PC-3 (cell line): ENCODE results near the gene CLOCK. TPM values are rescaled to one million over a fixed set of nuclear protein-coding genes. Genes with fewer than 3 reads are reported as not detected.

Experiments used
- ATAC-seq: fragments of 200-7000 bp; cut with Tn5 transposase; 2 replicates; pipeline ENCODE4 v1.9.1; 2020; ENCODE audit warnings: mild to moderate bottlenecking, moderate library complexity
- BruUV-seq: library from RNA; stranded (reverse); fragments of 400-500 nt; replicated peaks from 2 replicates; lab custom pipeline; 2021; lab: Mats Ljungman, UMichigan
- CTCF ChIA-PET: fragments of 300-600 bp; sonication (Branson Sonifier 250); formaldehyde crosslinking; loops from one replicate; lab custom pipeline; 2022; ENCODE audit warnings: antibody characterized with exemption; lab: Charles Lee
- POLR2A ChIA-PET: fragments of 300-600 bp; sonication (Branson Sonifier 250); formaldehyde crosslinking; loops from one replicate; lab custom pipeline; 2022; ENCODE audit warnings: antibody characterized with exemption; ENCODE audit not compliant: unreplicated experiment; lab: Charles Lee
- DNase-seq: peaks from one replicate; pipeline ENCODE4 v3.0.0-alpha.2; 2015
- H2AFZ ChIP-seq: fragments of 300-600 bp; sonication (generic); 2 replicates; pipeline ENCODE4 v1.6.0; 2016; ENCODE audit warnings: antibody characterized with exemption, low read length
- H3F3A ChIP-seq: fragments of 300-600 bp; sonication (generic); one replicate; pipeline ENCODE4 v1.6.0; 2017; ENCODE audit warnings: antibody characterized with exemption, low read length, control low read depth, mild to moderate bottlenecking; ENCODE audit not compliant: unreplicated experiment
- H3K27ac ChIP-seq: fragments of 300-600 bp; sonication (generic); 2 replicates; pipeline ENCODE4 v1.5.1; 2016; ENCODE audit warnings: mild to moderate bottlenecking, low read length
- H3K27me3 ChIP-seq: fragments of 300-600 bp; sonication (generic); 2 replicates; pipeline ENCODE4 v1.6.1; 2016; ENCODE audit warnings: low read length, mixed read lengths
- H3K36me3 ChIP-seq: fragments of 300-600 bp; sonication (generic); 2 replicates; pipeline ENCODE4 v1.6.1; 2016; ENCODE audit warnings: low read depth, mixed run types, low read length, mixed read lengths
- H3K4me1 ChIP-seq: fragments of 300-600 bp; sonication (generic); 2 replicates; pipeline ENCODE4 v1.5.1; 2016; ENCODE audit warnings: low read length; ENCODE audit not compliant: insufficient read depth
- H3K4me2 ChIP-seq: fragments of 300-600 bp; sonication (generic); 2 replicates; pipeline ENCODE4 v1.6.0; 2016; ENCODE audit warnings: low read length
- H3K4me3 ChIP-seq: fragments of 300-600 bp; sonication (generic); 2 replicates; pipeline ENCODE4 v1.5.1; 2016; ENCODE audit warnings: mild to moderate bottlenecking, low read length, mixed read lengths
- H3K79me2 ChIP-seq: fragments of 300-600 bp; sonication (generic); 2 replicates; pipeline ENCODE4 v1.6.1; 2017; ENCODE audit warnings: low read length, mixed read lengths
- H3K9ac ChIP-seq: fragments of 300-600 bp; sonication (generic); 2 replicates; pipeline ENCODE4 v1.6.0; 2016; ENCODE audit warnings: mild to moderate bottlenecking, low read length
- H3K9me2 ChIP-seq: fragments of 300-600 bp; sonication (generic); replicated peaks from 2 replicates; pipeline ENCODE4 v1.6.1; 2016; ENCODE audit warnings: mixed run types, low read length, mixed read lengths
- H3K9me3 ChIP-seq: fragments of 300-600 bp; sonication (generic); 2 replicates; pipeline ENCODE4 v1.6.1; 2016; ENCODE audit warnings: low read length, mixed read lengths
- H4K20me1 ChIP-seq: fragments of 300-600 bp; sonication (generic); 2 replicates; pipeline ENCODE4 v1.6.1; 2016; ENCODE audit warnings: low read length, mixed read lengths
- EZH2 ChIP-seq: fragments of 300-600 bp; sonication (generic); IDR thresholded peaks from one replicate; pipeline ENCODE4 v1.6.1; 2017; ENCODE audit warnings: antibody characterized with exemption, mild to moderate bottlenecking, low read length; ENCODE audit not compliant: unreplicated experiment
- EZH2phosphoT487 ChIP-seq: fragments of 300-600 bp; sonication (generic); IDR thresholded peaks from 2 replicates; pipeline ENCODE4 v1.6.1; 2018; ENCODE audit warnings: mild to moderate bottlenecking, antibody characterized with exemption, low read length, borderline replicate concordance
- intact Hi-C: fragments of 100-400 bp; cut with micrococcal nuclease; formaldehyde crosslinking; loops from 2 replicates; pipeline ENCODE4 v1.9.0; 2023
- total RNA-seq: library from RNA; depleted of rRNA; stranded (reverse); fragments of >200 nt; gene quantifications from 2 replicates; pipeline ENCODE4 v1.2.3, GENCODE V29; 2014
- TF ChIP-seq, protein P1 (sequence below): fragments of 300-600 bp; sonication (generic); conservative IDR thresholded peaks from 2 replicates; pipeline ENCODE4 v1.5.1; 2017; ENCODE audit warnings: antibody characterized with exemption, low read depth, mild to moderate bottlenecking, low read length

The CLOCK gene
- total RNA-seq, 1 experiment from 2014 or later, result 39.7 TPM

DNA sequence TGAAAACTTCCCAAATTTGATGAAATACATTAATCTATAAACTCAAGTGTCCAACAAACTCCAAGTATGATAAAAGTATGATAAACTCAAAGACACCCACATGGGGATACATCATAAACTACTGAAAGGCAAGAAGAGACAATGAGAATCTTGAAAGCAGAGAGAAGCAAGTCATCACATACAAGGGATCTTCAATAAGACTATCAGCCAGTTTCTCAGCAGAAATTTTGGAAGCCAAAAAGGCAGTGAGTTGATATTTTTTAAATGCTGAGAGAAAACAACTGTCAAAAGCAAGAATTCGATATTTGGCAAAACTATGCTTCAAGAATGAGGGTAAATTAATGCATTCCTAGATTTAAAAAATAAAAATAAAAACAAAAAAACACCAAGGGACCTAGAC, 28.8 kb upstream of the CLOCK start:
- no peak overlapping the region for H2AFZ ChIP-seq
- no peak for ATAC-seq
- no peak for DNase-seq
- H3K9ac ChIP-seq, result no peak overlapping the region
- intact Hi-C loops, result no loop called here
- TF ChIP-seq EZH2, result no peak
- TF ChIP-seq, protein P1, sequence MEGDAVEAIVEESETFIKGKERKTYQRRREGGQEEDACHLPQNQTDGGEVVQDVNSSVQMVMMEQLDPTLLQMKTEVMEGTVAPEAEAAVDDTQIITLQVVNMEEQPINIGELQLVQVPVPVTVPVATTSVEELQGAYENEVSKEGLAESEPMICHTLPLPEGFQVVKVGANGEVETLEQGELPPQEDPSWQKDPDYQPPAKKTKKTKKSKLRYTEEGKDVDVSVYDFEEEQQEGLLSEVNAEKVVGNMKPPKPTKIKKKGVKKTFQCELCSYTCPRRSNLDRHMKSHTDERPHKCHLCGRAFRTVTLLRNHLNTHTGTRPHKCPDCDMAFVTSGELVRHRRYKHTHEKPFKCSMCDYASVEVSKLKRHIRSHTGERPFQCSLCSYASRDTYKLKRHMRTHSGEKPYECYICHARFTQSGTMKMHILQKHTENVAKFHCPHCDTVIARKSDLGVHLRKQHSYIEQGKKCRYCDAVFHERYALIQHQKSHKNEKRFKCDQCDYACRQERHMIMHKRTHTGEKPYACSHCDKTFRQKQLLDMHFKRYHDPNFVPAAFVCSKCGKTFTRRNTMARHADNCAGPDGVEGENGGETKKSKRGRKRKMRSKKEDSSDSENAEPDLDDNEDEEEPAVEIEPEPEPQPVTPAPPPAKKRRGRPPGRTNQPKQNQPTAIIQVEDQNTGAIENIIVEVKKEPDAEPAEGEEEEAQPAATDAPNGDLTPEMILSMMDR, result no peak
- no peak for TF ChIP-seq EZH2phosphoT487
- no peak overlapping the region for H3K4me3 ChIP-seq
- H3K36me3 ChIP-seq, result no peaks in the 10 kb centered on the region
- H3K4me1 ChIP-seq, result no peaks in the 10 kb centered on the region
- no peaks in the 10 kb centered on the region for H3F3A ChIP-seq
- ChIA-PET CTCF (no interaction called here), POLR2A (no interaction called here)
- H3K9me2 ChIP-seq, result no peaks in the 10 kb centered on the region
- H3K4me2 ChIP-seq, result no peak overlapping the region
- H3K27me3 ChIP-seq, result no peaks in the 10 kb centered on the region
- H3K79me2 ChIP-seq, result no peaks in the 10 kb centered on the region
- no peak overlapping the region for H3K27ac ChIP-seq
- no peaks in the 10 kb centered on the region for H4K20me1 ChIP-seq
- H3K9me3 ChIP-seq, result 0 out of 2 replicates have a peak, but pooled peaks cover 10% of the 10 kb centered on the region
- no TSS peak for BruUV-seq

DNA sequence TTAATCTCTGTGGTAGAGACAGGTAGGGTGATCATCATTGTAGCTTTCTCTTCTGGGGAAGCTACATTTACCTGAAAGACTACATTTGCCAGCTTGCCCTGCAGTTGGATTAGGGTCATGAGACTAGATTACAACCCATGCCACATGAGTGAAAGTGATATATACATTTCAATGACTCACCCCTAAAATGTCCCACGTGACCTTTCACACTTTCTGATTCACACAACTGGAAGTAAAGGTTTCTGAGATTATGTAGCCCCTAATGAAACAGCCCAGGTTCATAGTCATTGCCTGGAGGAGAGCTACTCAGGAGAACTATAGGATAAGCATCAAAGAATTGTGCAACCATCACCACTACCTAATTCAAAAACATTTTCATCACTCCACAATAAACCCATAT, 27.5 kb upstream of the CLOCK start:
- no peak overlapping the region for H3K4me2 ChIP-seq
- TF ChIP-seq, protein P1, result no peak
- no peak for TF ChIP-seq EZH2phosphoT487
- no peak for TF ChIP-seq EZH2
- no peaks in the 10 kb centered on the region for H3K36me3 ChIP-seq
- H3K27ac ChIP-seq, result no peak overlapping the region
- DNase-seq (peak; percentile 53), ATAC-seq (no peak; the same call in 1 of the 2 replicates)
- intact Hi-C loops, result no loop called here
- BruUV-seq, result no TSS peak
- POLR2A ChIA-PET, result no interaction called here
- no peak overlapping the region for H3K9ac ChIP-seq
- 0 out of 2 replicates have a peak, but pooled peaks cover 10% of the 10 kb centered on the region for H3K9me3 ChIP-seq
- no peak overlapping the region for H3K4me3 ChIP-seq
- H4K20me1 ChIP-seq, result no peaks in the 10 kb centered on the region
- H3F3A ChIP-seq, result no peaks in the 10 kb centered on the region
- no peaks in the 10 kb centered on the region for H3K27me3 ChIP-seq
- CTCF ChIA-PET, result no interaction called here
- no peak overlapping the region for H2AFZ ChIP-seq
- no peaks in the 10 kb centered on the region for H3K9me2 ChIP-seq
- peaks cover under 1% of the 10 kb centered on the region; the same call in 1 of the 2 replicates for H3K4me1 ChIP-seq
- no peaks in the 10 kb centered on the region for H3K79me2 ChIP-seq

DNA sequence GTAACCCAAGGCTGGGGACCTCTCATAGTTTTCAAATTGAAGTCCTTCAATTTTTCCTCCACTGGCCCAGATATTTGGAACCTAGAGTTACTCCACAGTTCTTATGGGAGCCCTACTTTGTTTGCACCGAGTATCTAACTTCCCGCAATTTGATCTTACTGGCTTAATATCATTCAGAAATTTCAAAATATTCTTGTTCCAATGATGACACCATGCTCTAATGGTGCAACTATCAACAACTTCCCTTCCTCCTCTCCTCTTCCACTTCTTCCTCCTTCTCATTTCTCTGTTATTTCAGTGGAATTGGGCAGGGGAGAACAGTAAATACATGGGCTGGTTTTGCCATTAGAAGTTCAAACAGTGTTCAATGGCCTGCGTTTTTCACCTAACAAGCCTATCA, 25.1 kb upstream of the CLOCK start:
- TF ChIP-seq EZH2 (no peak), EZH2phosphoT487 (no peak)
- TF ChIP-seq, protein P1, result no peak
- no peak for ATAC-seq
- no peaks in the 10 kb centered on the region for H3K79me2 ChIP-seq
- no peaks in the 10 kb centered on the region for H3K27me3 ChIP-seq
- H3F3A ChIP-seq, result no peaks in the 10 kb centered on the region
- 0 out of 2 replicates have a peak, but pooled peaks cover 10% of the 10 kb centered on the region for H3K9me3 ChIP-seq
- H3K36me3 ChIP-seq, result no peaks in the 10 kb centered on the region
- H3K9ac ChIP-seq, result no peak overlapping the region
- H3K4me3 ChIP-seq, result no peak overlapping the region
- no peaks in the 10 kb centered on the region for H4K20me1 ChIP-seq
- no peak overlapping the region for H2AFZ ChIP-seq
- H3K4me2 ChIP-seq, result no peak overlapping the region
- no peaks in the 10 kb centered on the region for H3K9me2 ChIP-seq
- CTCF ChIA-PET, result no interaction called here
- no TSS peak for BruUV-seq
- intact Hi-C loops, result no loop called here
- H3K4me1 ChIP-seq, result peaks cover 6% of the 10 kb centered on the region
- H3K27ac ChIP-seq, result no peak overlapping the region
- DNase-seq, result no peak
- POLR2A ChIA-PET, result no interaction called here
